Measurements from ENCODE around the gene CLIC4. TPM values are rescaled to one million over a fixed set of nuclear protein-coding genes. Genes with fewer than 3 reads are reported as not detected.
"Not testable (repeated sequence)": the region's sequence is repeated elsewhere in the genome, so short reads cannot be mapped to it uniquely, and the experiment has no call there.

CLIC4 gene
- total and polyA plus RNA-seq, 2 experiments from 2014 or later = 92.5 to 308 TPM

- no peak overlapping the region for H3K27ac ChIP-seq (ENCODE audit: low read depth)
- Mint-ChIP-seq H3K36me3 (ENCODE audit: low read depth) (no peaks in the 10 kb centered on the region), H3K4me3 (no peak overlapping the region), H3K27me3 (ENCODE audit: insufficient read depth, low read depth, poor library complexity) (peaks cover 19% of the 10 kb centered on the region), H3K9me3 (peaks cover 8% of the 10 kb centered on the region; the same call in 2 of the 3 replicates), H3K27ac (no peak overlapping the region), H3K4me1 (peaks cover 20% of the 10 kb centered on the region)
- no peaks in the 10 kb centered on the region for H3K36me3 ChIP-seq (ENCODE audit: insufficient read depth)
- H3K9me2 ChIP-seq (ENCODE audit: insufficient read depth) = no peaks in the 10 kb centered on the region
- H3K4me2 ChIP-seq = no peak overlapping the region
- H3K4me3 ChIP-seq = no peak overlapping the region
- no peak for TF ChIP-seq ZNF462 (CRISPR knock-in tag; IDR thresholded peaks at IDR 0.05)
- H3F3A ChIP-seq (replicated peaks; ENCODE audit: low read depth) = peaks cover 12% of the 10 kb centered on the region
- no peaks in the 10 kb centered on the region for H3K27me3 ChIP-seq (ENCODE audit: insufficient read depth)
- ATAC-seq = no peak
- no peak for DNase-seq (ENCODE audit: low spot score)
- H4K20me1 ChIP-seq (replicated peaks; ENCODE audit: insufficient read depth) = no peaks in the 10 kb centered on the region
- no peaks in the 10 kb centered on the region for H3K79me2 ChIP-seq (replicated peaks; ENCODE audit: insufficient read depth)
- H2AFZ ChIP-seq = no peak overlapping the region
- peaks cover 34% of the 10 kb centered on the region for H3K4me1 ChIP-seq (ENCODE audit: insufficient read depth)
Measured at GRCh38 chr1:24732186-24732885, 12.9 kb upstream of the CLIC4 start.

GRCh38 chr1:24733342-24733741, 11.9 kb upstream of the CLIC4 start:
- H4K20me1 ChIP-seq (replicated peaks; ENCODE audit: insufficient read depth); H3K27ac Mint-ChIP-seq; H3K4me2 ChIP-seq; H3K9me3 Mint-ChIP-seq; H3K27ac ChIP-seq (ENCODE audit: low read depth); H3K79me2 ChIP-seq (replicated peaks; ENCODE audit: insufficient read depth); H3K9me2 ChIP-seq (ENCODE audit: insufficient read depth); H3K4me3 ChIP-seq; H3K36me3 ChIP-seq (ENCODE audit: insufficient read depth); H3K4me3 Mint-ChIP-seq; H2AFZ ChIP-seq; ATAC-seq; H3K36me3 Mint-ChIP-seq (ENCODE audit: low read depth); DNase-seq (ENCODE audit: low spot score); H3K27me3 ChIP-seq (ENCODE audit: insufficient read depth): not testable (repeated sequence)
- peaks cover 12% of the 10 kb centered on the region for H3F3A ChIP-seq (replicated peaks; ENCODE audit: low read depth)
- Mint-ChIP-seq H3K4me1 (peaks cover 21% of the 10 kb centered on the region), H3K27me3 (ENCODE audit: insufficient read depth, low read depth, poor library complexity) (peaks cover 19% of the 10 kb centered on the region)
- H3K4me1 ChIP-seq (ENCODE audit: insufficient read depth) = peaks cover 37% of the 10 kb centered on the region

All from GM23338 (cell line).